ENCODE results near the gene SCYGR2. TPM values are rescaled to one million over a fixed set of nuclear protein-coding genes. Genes with fewer than 3 reads are reported as not detected.

Gene SCYGR2
- total and polyA plus RNA-seq, 4 donors = not detected

DNA sequence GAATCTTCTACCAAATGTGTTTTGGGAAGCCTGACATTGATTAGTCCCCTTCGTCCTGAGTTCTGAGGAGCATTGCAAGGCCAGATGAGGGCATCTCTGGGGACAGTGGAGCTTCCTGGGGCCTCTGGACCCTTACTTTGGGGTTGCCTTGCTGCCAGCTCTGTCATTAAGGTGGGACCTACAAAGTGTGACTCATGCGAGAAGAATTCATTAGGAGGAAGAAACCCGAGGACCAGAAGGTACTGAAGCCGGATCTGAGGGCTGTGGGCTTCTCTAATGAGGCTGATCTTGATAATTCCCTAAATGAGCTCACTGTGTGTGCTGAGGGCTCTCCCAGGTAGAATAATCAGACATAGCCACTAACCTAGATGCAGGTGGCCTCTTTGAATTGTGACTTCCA is 695 bp upstream of the SCYGR2 start (continued):
- TF ChIP-seq, protein P1, sequence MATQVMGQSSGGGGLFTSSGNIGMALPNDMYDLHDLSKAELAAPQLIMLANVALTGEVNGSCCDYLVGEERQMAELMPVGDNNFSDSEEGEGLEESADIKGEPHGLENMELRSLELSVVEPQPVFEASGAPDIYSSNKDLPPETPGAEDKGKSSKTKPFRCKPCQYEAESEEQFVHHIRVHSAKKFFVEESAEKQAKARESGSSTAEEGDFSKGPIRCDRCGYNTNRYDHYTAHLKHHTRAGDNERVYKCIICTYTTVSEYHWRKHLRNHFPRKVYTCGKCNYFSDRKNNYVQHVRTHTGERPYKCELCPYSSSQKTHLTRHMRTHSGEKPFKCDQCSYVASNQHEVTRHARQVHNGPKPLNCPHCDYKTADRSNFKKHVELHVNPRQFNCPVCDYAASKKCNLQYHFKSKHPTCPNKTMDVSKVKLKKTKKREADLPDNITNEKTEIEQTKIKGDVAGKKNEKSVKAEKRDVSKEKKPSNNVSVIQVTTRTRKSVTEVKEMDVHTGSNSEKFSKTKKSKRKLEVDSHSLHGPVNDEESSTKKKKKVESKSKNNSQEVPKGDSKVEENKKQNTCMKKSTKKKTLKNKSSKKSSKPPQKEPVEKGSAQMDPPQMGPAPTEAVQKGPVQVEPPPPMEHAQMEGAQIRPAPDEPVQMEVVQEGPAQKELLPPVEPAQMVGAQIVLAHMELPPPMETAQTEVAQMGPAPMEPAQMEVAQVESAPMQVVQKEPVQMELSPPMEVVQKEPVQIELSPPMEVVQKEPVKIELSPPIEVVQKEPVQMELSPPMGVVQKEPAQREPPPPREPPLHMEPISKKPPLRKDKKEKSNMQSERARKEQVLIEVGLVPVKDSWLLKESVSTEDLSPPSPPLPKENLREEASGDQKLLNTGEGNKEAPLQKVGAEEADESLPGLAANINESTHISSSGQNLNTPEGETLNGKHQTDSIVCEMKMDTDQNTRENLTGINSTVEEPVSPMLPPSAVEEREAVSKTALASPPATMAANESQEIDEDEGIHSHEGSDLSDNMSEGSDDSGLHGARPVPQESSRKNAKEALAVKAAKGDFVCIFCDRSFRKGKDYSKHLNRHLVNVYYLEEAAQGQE (IDR thresholded peaks at IDR 0.05) = no peak
- TF ChIP-seq EGR1 (IDR thresholded peaks at IDR 0.05; ENCODE audit: low read depth in 2 of 2) = no peak
- TF ChIP-seq NR2F2 (IDR thresholded peaks at IDR 0.05) = no peak
- TF ChIP-seq RAD21 (IDR thresholded peaks at IDR 0.05) = no peak
- no peak for TF ChIP-seq FOXA1 (IDR thresholded peaks at IDR 0.05)
- TF ChIP-seq, protein P2, sequence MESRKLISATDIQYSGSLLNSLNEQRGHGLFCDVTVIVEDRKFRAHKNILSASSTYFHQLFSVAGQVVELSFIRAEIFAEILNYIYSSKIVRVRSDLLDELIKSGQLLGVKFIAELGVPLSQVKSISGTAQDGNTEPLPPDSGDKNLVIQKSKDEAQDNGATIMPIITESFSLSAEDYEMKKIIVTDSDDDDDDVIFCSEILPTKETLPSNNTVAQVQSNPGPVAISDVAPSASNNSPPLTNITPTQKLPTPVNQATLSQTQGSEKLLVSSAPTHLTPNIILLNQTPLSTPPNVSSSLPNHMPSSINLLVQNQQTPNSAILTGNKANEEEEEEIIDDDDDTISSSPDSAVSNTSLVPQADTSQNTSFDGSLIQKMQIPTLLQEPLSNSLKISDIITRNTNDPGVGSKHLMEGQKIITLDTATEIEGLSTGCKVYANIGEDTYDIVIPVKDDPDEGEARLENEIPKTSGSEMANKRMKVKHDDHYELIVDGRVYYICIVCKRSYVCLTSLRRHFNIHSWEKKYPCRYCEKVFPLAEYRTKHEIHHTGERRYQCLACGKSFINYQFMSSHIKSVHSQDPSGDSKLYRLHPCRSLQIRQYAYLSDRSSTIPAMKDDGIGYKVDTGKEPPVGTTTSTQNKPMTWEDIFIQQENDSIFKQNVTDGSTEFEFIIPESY (IDR thresholded peaks at IDR 0.05) = no peak
- no peak for TF ChIP-seq HNF4G (IDR thresholded peaks at IDR 0.05)
- no peak for TF ChIP-seq SP1 (IDR thresholded peaks at IDR 0.05)

DNA sequence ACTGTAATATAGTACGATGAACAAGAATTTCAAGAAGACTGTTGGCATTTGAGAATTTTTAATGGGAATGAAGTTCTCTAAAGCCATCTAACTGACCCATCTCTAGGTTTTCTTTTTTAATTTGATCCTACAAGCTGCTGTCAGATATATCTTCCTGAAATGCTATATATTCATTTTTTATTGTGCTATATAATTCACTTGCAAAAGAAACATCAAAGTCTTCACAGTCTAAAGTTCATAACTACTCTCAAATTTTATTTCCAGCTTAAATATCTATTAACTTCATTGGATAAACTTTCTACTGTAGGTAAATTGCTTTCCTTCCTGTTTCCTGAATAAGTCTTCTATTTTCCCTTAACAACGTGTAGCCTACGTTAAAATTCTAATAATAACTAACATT is 3.7 kb downstream of the SCYGR2 start:
- Histone ChIP-seq H3K9me3 (ENCODE audit: control insufficient read depth in 4 of 4, low read length in 3 of 4) (no peaks in the 10 kb centered on the region), H3K36me3 (ENCODE audit: control insufficient read depth in 4 of 4, insufficient read depth in 3 of 4, low read depth in 1 of 4, low read length in 3 of 4) (no peaks in the 10 kb centered on the region), H3K4me1 (ENCODE audit: control insufficient read depth in 4 of 4, insufficient read depth in 4 of 4, low read length in 3 of 4) (no peaks in the 10 kb centered on the region), H3K27ac (ENCODE audit: low read depth in 1 of 2, low read length in 2 of 2) (no peak overlapping the region), H3K4me3 (ENCODE audit: low read depth in 1 of 3, low read length in 3 of 3) (no peak overlapping the region), H3K27me3 (ENCODE audit: control insufficient read depth in 4 of 4, insufficient read depth in 4 of 4, low read length in 3 of 4) (no peaks in the 10 kb centered on the region), H3K9ac (ENCODE audit: low read depth in 1 of 2, low read length in 2 of 2) (no peak overlapping the region)
- TF ChIP-seq RAD21 (IDR thresholded peaks at IDR 0.05) (no peak), RXRA (IDR thresholded peaks at IDR 0.05) (no peak), GABPA (IDR thresholded peaks at IDR 0.05 in 1 of 2, conservative IDR thresholded peaks at IDR 0.05 in 1 of 2) (no peak), YY1 (IDR thresholded peaks at IDR 0.05) (no peak), FOXA2 (IDR thresholded peaks at IDR 0.05) (no peak), NR2F2 (IDR thresholded peaks at IDR 0.05) (no peak), SP1 (IDR thresholded peaks at IDR 0.05) (no peak), FOXA1 (IDR thresholded peaks at IDR 0.05) (no peak), HNF4A (conservative IDR thresholded peaks at IDR 0.05) (no peak)
- TF ChIP-seq, protein P3, sequence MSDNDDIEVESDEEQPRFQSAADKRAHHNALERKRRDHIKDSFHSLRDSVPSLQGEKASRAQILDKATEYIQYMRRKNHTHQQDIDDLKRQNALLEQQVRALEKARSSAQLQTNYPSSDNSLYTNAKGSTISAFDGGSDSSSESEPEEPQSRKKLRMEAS (IDR thresholded peaks at IDR 0.05) = no peak
- TF ChIP-seq, protein P1 (IDR thresholded peaks at IDR 0.05) = no peak
- TF ChIP-seq, protein P4, sequence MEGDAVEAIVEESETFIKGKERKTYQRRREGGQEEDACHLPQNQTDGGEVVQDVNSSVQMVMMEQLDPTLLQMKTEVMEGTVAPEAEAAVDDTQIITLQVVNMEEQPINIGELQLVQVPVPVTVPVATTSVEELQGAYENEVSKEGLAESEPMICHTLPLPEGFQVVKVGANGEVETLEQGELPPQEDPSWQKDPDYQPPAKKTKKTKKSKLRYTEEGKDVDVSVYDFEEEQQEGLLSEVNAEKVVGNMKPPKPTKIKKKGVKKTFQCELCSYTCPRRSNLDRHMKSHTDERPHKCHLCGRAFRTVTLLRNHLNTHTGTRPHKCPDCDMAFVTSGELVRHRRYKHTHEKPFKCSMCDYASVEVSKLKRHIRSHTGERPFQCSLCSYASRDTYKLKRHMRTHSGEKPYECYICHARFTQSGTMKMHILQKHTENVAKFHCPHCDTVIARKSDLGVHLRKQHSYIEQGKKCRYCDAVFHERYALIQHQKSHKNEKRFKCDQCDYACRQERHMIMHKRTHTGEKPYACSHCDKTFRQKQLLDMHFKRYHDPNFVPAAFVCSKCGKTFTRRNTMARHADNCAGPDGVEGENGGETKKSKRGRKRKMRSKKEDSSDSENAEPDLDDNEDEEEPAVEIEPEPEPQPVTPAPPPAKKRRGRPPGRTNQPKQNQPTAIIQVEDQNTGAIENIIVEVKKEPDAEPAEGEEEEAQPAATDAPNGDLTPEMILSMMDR (IDR thresholded peaks at IDR 0.05; ENCODE audit: low read depth, low read length, missing input control) = no peak
- DNase-seq (ENCODE audit: low spot score) = no peak
- WGBS = 72% methylated on average over 3 of the region's 3 CpGs

Data from liver (tissue), 9 donors.